Measurements from ENCODE around the gene CFAP97D1.

CFAP97D1 gene

DNA sequence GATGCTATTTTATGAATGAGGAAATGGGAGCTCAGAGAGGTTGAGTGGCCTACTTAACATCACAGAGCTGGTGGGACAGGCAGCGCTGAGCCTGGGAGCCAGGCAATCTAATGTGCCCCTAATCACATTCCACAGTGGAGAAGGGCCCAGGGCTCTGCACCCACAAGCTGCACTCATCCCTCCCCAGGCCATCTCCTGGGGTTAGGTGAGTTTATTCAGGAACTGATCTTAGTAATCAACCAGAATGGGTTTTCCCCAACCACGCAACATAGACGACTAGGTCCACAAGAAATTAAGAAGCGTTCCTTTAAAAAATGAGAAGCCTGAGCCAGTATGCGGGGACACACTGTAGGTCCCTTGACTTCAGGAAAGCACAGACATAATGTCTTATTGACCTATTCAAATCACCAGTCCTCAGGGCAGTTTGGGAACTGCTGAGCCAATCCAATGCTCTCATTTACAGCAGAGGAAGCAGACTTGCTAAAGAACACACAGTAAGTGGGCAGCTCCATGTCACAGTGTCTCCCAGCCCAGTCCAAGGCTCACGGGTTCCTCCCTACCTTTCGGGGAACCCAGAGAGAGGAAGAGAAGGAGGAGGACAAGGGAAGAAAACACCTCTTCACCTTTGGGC, 50.4 kb downstream of the CFAP97D1 start:
- DNase-seq: no peak

DNA sequence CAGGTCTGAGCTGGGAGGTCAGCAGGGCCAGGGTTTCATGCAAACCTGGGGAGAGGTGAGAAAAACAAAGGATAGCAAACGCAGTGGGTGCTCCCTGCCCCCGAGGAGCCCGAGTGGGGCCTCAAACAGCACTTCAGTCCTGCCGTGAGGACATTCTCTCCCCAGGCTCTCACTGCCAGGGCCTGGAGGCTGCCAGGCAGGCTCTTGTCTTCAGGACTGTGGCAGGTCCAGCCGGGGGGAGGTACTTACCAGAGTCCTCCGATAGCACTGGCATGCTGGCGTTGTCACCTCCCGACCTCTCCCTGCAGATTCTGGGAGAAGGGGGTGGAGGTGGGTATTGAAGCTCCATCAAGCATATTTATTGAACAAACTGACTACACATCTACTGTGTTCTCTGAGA, 51.4 kb downstream of the CFAP97D1 start:
- DNase-seq: no peak

DNA sequence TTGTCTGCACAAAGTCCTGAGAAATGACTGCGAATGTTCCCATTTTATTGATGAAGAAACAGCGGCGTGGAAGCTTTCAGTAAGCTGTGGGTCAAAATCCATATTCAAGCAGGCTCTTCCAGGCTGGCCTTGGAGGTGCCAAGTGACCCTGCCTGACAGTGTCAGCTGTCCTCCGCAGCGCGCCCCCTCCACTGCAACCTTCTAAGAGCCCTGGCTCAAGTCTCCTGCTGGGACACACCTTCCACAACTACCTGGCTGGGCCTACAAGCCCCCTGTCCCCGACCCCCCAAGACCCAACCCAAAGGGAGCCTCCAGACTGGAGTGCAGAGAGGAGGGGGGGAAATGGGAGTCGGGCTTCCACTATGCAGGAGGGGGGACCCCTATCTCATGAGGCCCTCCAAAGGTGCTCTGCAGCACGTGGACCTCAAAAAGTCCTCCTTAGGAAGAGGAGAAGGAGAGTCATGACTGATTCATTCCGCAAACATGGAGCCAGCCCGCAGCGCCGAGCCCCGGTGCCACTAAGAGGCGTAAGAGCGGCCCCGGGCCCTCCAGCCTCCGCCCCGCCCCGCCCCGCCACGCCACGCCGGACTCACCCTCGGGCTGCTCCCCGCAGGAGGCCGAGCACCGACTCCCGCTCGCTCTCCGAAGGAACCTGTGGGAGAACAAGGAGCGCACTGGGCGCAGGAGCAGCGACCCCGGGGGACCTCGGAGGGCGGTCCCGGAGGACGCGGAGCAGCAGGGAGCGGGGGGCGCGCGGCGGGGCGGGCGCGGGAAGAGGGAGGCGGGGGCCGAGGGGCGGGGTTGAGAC, 52.1 kb downstream of the CFAP97D1 start:
- no peak for DNase-seq

DNA sequence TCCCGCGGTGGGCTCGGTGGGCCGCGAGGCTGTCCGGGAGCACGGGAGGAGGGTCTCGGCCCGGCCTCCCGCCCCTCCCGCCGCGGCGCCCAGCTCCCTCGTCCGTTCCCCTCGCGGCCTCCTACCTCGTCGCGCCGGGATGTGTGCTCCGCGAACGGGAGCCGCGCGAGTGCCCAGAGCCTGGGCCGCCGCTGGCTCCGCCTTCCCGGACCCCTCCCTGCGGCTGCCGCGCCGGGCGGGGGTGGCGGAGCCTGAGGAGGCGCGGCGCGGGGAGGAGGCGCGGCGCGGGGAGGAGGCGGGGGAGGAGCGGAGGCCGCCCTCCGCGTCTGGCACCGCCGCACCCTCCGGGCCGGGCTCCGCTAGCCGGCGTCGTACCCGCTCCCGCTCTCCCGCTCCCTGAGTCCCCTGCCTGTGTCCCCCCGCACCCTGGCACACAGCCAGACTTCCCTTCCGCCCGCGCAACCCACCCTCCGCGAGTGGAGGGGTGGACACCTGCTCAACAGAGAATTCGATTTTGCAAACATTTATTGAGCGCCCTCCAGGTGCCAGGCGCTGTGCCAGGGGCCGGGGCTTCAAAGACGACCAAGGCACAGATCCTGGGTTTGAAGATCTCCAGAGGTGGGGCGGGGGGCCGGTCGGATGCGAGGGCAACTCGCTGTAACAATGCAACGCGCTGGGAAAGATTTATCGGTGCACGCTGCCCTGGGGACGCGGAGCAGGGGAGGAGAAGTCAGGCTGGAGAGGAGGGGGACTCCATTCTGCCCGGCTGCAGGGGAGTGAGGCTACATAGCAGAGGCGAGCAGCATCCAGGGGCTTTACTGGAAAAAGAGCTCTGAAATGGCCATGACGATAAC, 53.0 kb downstream of the CFAP97D1 start, which contains the start of gene MPP3:
TSS of gene MPP3 (minus strand) at position 171 of the 854 bp plus-strand sequence. CDS start 1,240 bp downstream, outside the sequence.
- peak; percentile 45 for DNase-seq

DNA sequence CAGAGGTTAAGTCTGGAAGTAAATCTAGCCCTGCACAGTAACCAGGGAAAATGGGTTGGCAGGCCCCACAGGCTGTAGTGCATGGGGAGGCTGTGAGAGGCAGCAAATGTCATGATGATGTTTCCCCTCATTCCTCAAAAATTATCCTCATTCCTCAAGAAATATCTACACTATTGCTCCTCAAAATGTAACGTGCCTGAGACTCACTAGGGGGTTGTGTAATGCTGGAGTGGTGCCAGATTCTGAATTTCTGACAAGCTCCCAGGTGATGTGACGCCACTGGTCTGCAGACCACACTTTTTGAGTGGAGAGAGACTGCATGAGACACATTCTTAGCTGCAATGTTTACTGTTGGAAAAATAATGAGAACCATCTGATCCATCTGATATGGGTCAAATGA, 53.9 kb downstream of the CFAP97D1 start:
- DNase-seq: no peak

Data from stimulated activated naive CD4-positive, alpha-beta T cell treated with Interleukin-2 at 50 U/mL for 16 hours (primary cell).